Activated CD4-positive, alpha-beta T cell treated with anti-CD3 and anti-CD28 coated beads, Interleukin-2, amount 10 ng/mL, durations not matched to agents 24 days and 14 days (primary cell): ENCODE measurements around the gene ESRRG. TPM values are rescaled to one million over a fixed set of nuclear protein-coding genes. Genes with fewer than 3 reads are reported as not detected.

Source experiments
- DNase-seq: peaks from one replicate; pipeline ENCODE4 v3.0.0; 2022
- H3K27ac Mint-ChIP-seq: one replicate; pipeline ENCODE4 v1.8.0; 2022; ENCODE audit warnings: mild to moderate bottlenecking, mixed read lengths
- H3K27me3 Mint-ChIP-seq: one replicate; pipeline ENCODE4 v1.8.0; 2022; ENCODE audit warnings: mixed read lengths
- H3K36me3 Mint-ChIP-seq: one replicate; pipeline ENCODE4 v1.8.0; 2022; ENCODE audit warnings: low read depth, mild to moderate bottlenecking, mixed read lengths
- H3K4me1 Mint-ChIP-seq: one replicate; pipeline ENCODE4 v1.8.0; 2021; ENCODE audit warnings: mixed read lengths
- H3K4me3 Mint-ChIP-seq: one replicate; pipeline ENCODE4 v1.8.0; 2022; ENCODE audit warnings: mild to moderate bottlenecking, moderate library complexity, mixed read lengths
- H3K9me3 Mint-ChIP-seq: one replicate; pipeline ENCODE4 v1.8.0; 2021; ENCODE audit warnings: mixed read lengths
- intact Hi-C: fragments of 100-400 bp; cut with micrococcal nuclease; formaldehyde crosslinking; loops from one replicate; pipeline ENCODE4 v1.15.1; 2023
- total RNA-seq: library from RNA; stranded (reverse); gene quantifications from 2 replicates; pipeline ENCODE4 v1.2.3, GENCODE V29; 2022

ESRRG gene
- total RNA-seq, 1 donor from 2014 or later, result not detected

- Mint-ChIP-seq H3K27me3 (no peaks in the 10 kb centered on the region), H3K4me3 (no peak overlapping the region), H3K4me1 (no peaks in the 10 kb centered on the region), H3K9me3 (no peaks in the 10 kb centered on the region), H3K36me3 (no peaks in the 10 kb centered on the region), H3K27ac (no peak overlapping the region)
- intact Hi-C loops, result no loop called here
- no peak for DNase-seq
Measured at GRCh38 chr1:216640100-216640499, 83.1 kb downstream of the ESRRG start.

GRCh38 chr1:216632980-216633379, 90.2 kb downstream of the ESRRG start:
- Mint-ChIP-seq H3K27ac (no peak overlapping the region), H3K9me3 (no peaks in the 10 kb centered on the region), H3K4me1 (no peaks in the 10 kb centered on the region), H3K4me3 (no peak overlapping the region), H3K27me3 (no peaks in the 10 kb centered on the region), H3K36me3 (no peaks in the 10 kb centered on the region)
- intact Hi-C loops, result no loop called here
- DNase-seq, result no peak

DNA sequence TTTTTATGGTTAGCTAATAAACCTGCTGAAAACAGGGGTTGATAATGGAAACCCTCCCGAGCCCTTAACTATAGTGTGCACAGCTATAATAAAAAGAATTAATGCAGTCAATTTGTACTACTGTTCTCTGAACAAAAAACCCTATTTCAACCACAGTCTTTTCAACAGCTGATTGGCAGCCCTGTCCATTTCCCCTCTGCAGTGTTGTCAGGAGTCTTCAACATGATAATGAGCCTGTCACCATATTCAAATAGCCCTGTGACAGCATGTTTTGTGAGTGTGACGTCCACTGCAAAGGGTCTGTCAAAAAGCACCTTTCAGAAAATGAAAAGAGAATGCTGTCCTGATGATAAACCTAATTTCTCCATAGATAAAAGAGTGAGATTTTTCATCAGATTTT, 92.7 kb downstream of the ESRRG start:
- Mint-ChIP-seq H3K4me1 (no peaks in the 10 kb centered on the region), H3K27me3 (no peaks in the 10 kb centered on the region), H3K4me3 (no peak overlapping the region), H3K9me3 (no peaks in the 10 kb centered on the region), H3K27ac (no peak overlapping the region), H3K36me3 (no peaks in the 10 kb centered on the region)
- intact Hi-C loops, result no loop called here
- no peak for DNase-seq

- Mint-ChIP-seq H3K4me3 (no peak overlapping the region), H3K27me3 (no peaks in the 10 kb centered on the region), H3K9me3 (no peaks in the 10 kb centered on the region), H3K36me3 (no peaks in the 10 kb centered on the region), H3K27ac (no peak overlapping the region), H3K4me1 (no peaks in the 10 kb centered on the region)
- intact Hi-C loops, result no loop called here
- DNase-seq, result no peak
Measured at GRCh38 chr1:216627252-216627651, 96.0 kb downstream of the ESRRG start.

- Mint-ChIP-seq H3K27me3 (no peaks in the 10 kb centered on the region), H3K4me3 (no peak overlapping the region), H3K4me1 (no peaks in the 10 kb centered on the region), H3K27ac (no peak overlapping the region), H3K36me3 (no peaks in the 10 kb centered on the region), H3K9me3 (peaks cover 3% of the 10 kb centered on the region)
- DNase-seq, result no peak
- intact Hi-C loops, result no loop called here
Measured at GRCh38 chr1:216626394-216627067, 96.7 kb downstream of the ESRRG start.

GRCh38 chr1:216621536-216621935, 101.7 kb downstream of the ESRRG start:
- H3K4me1 Mint-ChIP-seq, result no peaks in the 10 kb centered on the region
- intact Hi-C loops, result no loop called here
- DNase-seq, result no peak
- H3K27me3 Mint-ChIP-seq, result no peaks in the 10 kb centered on the region
- H3K27ac Mint-ChIP-seq, result no peak overlapping the region
- no peaks in the 10 kb centered on the region for H3K36me3 Mint-ChIP-seq
- H3K4me3 Mint-ChIP-seq, result no peak overlapping the region
- peaks cover 3% of the 10 kb centered on the region for H3K9me3 Mint-ChIP-seq

GRCh38 chr1:216617081-216617875, 106.0 kb downstream of the ESRRG start:
- intact Hi-C loops, result no loop called here
- DNase-seq, result no peak
- Mint-ChIP-seq H3K9me3 (peaks cover 3% of the 10 kb centered on the region), H3K4me3 (no peak overlapping the region), H3K27me3 (no peaks in the 10 kb centered on the region), H3K27ac (no peak overlapping the region), H3K4me1 (no peaks in the 10 kb centered on the region), H3K36me3 (no peaks in the 10 kb centered on the region)

- no peaks in the 10 kb centered on the region for H3K36me3 Mint-ChIP-seq
- DNase-seq, result no peak
- H3K27me3 Mint-ChIP-seq, result no peaks in the 10 kb centered on the region
- no peaks in the 10 kb centered on the region for H3K4me1 Mint-ChIP-seq
- H3K4me3 Mint-ChIP-seq, result no peak overlapping the region
- no peak overlapping the region for H3K27ac Mint-ChIP-seq
- no peaks in the 10 kb centered on the region for H3K9me3 Mint-ChIP-seq
- intact Hi-C loops, result no loop called here
Measured at GRCh38 chr1:216616425-216616824, 106.8 kb downstream of the ESRRG start.

DNA sequence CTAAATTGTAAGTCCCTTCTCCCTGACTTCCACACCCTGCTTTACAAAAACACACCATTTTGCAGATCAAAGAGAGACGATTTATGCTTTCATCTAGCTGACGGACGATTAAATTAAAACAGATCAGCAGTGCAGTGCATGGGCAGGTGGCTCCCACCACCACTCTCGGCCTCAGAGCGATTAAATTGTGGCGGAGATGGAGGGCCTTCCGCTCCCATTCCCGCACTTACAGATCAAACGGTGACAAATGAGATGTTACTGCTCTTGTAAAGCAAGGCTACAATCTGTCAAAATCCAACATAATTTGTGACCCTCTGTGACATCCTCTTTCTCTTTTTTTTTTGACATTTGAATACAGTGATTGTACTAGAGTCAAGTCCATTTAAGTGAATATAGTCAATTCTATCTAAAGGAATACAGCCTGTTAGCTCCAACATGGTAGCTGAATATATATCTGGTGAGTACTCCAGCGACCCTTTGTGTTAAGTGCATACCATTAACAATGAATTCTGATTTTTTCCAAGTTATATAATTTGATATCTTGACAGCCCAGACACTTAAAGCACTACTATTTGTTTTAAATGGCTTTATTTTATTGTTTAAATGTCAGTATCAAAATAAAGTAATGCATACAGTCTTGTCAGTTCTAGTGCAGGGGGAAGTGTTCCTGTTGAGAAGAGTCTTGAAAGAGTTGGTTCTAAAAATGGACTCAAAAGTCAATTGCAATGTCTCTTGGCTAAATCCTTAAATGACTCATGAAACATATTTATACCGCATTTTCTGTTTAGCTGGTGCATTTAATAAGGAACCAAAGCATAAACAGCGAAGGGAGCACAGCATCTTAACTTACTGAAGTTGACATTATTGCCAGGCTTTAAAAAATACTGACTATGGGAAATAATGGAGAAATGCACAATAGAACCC, 109.0 kb downstream of the ESRRG start:
- Mint-ChIP-seq H3K27me3 (no peaks in the 10 kb centered on the region), H3K27ac (no peak overlapping the region), H3K4me3 (no peak overlapping the region), H3K9me3 (no peaks in the 10 kb centered on the region), H3K4me1 (no peaks in the 10 kb centered on the region), H3K36me3 (no peaks in the 10 kb centered on the region)
- no peak for DNase-seq
- intact Hi-C loops, result no loop called here

DNA sequence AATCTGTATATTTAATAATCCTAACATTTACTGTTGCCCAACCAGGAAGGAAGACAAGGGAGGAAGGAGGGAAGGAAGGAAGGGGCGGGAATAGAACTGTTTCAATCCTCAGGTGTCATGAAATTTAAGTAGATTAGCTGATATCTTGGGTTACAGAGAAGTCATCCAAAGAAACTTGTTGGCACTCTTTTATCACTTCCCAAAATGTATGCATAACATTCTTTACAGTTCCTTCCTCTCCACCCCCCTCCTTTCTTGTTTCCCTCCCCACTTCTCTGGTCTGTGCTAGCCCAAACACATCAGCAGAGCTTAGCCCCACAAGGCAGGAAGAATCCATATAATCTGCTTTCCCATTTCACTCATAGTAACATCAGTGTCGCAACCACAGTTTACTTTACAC, 110.9 kb downstream of the ESRRG start:
- no peak for DNase-seq
- intact Hi-C loops, result no loop called here
- no peak overlapping the region for H3K27ac Mint-ChIP-seq
- H3K27me3 Mint-ChIP-seq, result no peaks in the 10 kb centered on the region
- H3K9me3 Mint-ChIP-seq, result no peaks in the 10 kb centered on the region
- no peaks in the 10 kb centered on the region for H3K36me3 Mint-ChIP-seq
- no peaks in the 10 kb centered on the region for H3K4me1 Mint-ChIP-seq
- H3K4me3 Mint-ChIP-seq, result no peak overlapping the region

- no peaks in the 10 kb centered on the region for H3K36me3 Mint-ChIP-seq
- no peak for DNase-seq
Measured at GRCh38 chr1:216607067-216607697, 116.0 kb downstream of the ESRRG start.

GRCh38 chr1:216606047-216606637, 117.1 kb downstream of the ESRRG start:
- H3K4me1 Mint-ChIP-seq, result no peaks in the 10 kb centered on the region

More at GRCh38 chr1:216607067-216607697, 116.0 kb downstream of the ESRRG start:
- no peak overlapping the region for H3K27ac Mint-ChIP-seq
- peaks cover 2% of the 10 kb centered on the region for H3K27me3 Mint-ChIP-seq
- no peak overlapping the region for H3K4me3 Mint-ChIP-seq
- no peaks in the 10 kb centered on the region for H3K9me3 Mint-ChIP-seq
- intact Hi-C loops, result no loop called here
- H3K4me1 Mint-ChIP-seq, result no peaks in the 10 kb centered on the region

DNA sequence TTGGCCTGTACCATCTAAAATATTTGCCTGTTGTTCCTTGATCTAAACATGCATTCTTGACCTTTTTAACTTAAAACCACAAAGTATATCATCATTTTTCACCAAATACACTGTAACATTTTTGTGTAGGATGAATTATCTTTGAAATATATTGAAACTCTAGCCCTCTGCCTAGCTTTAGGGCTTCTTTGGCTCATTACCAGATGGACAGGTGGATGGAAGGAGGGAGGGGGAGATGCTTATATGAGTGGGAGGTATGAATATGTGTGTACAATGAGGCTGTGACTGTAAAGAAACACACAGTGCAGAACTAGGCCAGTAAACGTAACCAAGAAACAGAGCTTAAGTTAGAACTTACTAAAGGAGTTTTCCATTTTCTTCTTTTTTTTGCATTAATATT, 118.5 kb downstream of the ESRRG start:
- Mint-ChIP-seq H3K4me3 (no peak overlapping the region), H3K27me3 (peaks cover 18% of the 10 kb centered on the region), H3K9me3 (no peaks in the 10 kb centered on the region), H3K4me1 (peaks cover 3% of the 10 kb centered on the region), H3K27ac (no peak overlapping the region), H3K36me3 (no peaks in the 10 kb centered on the region)
- intact Hi-C loops, result no loop called here
- no peak for DNase-seq

More at GRCh38 chr1:216606047-216606637, 117.1 kb downstream of the ESRRG start:
- no peak for DNase-seq
- Mint-ChIP-seq H3K27ac (no peak overlapping the region), H3K36me3 (no peaks in the 10 kb centered on the region), H3K9me3 (no peaks in the 10 kb centered on the region), H3K4me3 (no peak overlapping the region), H3K27me3 (peaks cover 9% of the 10 kb centered on the region)
- intact Hi-C loops, result no loop called here
